HepG2 (cell line): Measurements from ENCODE around the gene KCNB1. TPM values are rescaled to one million over a fixed set of nuclear protein-coding genes. Genes with fewer than 3 reads are reported as not detected.
A peak's percentile ranks its signal among the peaks of the same experiment; 100 is the strongest.

ENCODE experiments used
- BHLHE40 ChIP-seq: IDR thresholded peaks from 2 replicates; pipeline ENCODE4 v1.6.1; 2011; ENCODE audit warnings: low read length, improper control_type of control experiment
- ESRRA ChIP-seq: sonication (generic); formaldehyde crosslinking; IDR thresholded peaks from 2 replicates; pipeline ENCODE4 v1.5.1; 2020; ENCODE audit warnings: mild to moderate bottlenecking, low read depth, missing genetic modification reagents
- FOXC1 ChIP-seq: sonication (generic); formaldehyde crosslinking; IDR thresholded peaks from 2 replicates; pipeline ENCODE4 v1.8.0; 2022; ENCODE audit warnings: mild to moderate bottlenecking, missing genetic modification reagents, borderline replicate concordance
- MTF1 ChIP-seq: sonication (generic); formaldehyde crosslinking; IDR thresholded peaks from 2 replicates; pipeline ENCODE4 v1.5.0; 2020; ENCODE audit warnings: missing genetic modification reagents
- NR3C1 ChIP-seq: sonication (generic); formaldehyde crosslinking; IDR thresholded peaks from 2 replicates; pipeline ENCODE4 v1.4.0; 2020; ENCODE audit warnings: missing genetic modification reagents
- PHF20 ChIP-seq: sonication (generic); formaldehyde crosslinking; IDR thresholded peaks from 2 replicates; pipeline ENCODE4 v1.5.0; 2020; ENCODE audit warnings: mild to moderate bottlenecking, missing genetic modification reagents
- POLR2G ChIP-seq: fragments of 200-400 bp; formaldehyde crosslinking; IDR thresholded peaks from 2 replicates; pipeline ENCODE4 v1.6.1; 2018; ENCODE audit warnings: mild to moderate bottlenecking, low read depth, low read length, moderate library complexity
- REPIN1 ChIP-seq: sonication (generic); formaldehyde crosslinking; IDR thresholded peaks from 2 replicates; pipeline ENCODE4 v1.8.0; 2022; ENCODE audit warnings: missing genetic modification reagents, low read depth, mild to moderate bottlenecking, borderline replicate concordance
- SALL1 ChIP-seq: sonication (generic); formaldehyde crosslinking; IDR thresholded peaks from 2 replicates; pipeline ENCODE4 v1.8.0; 2022; ENCODE audit warnings: mild to moderate bottlenecking, missing genetic modification reagents
- SMARCC2 ChIP-seq: fragments of 450-650 bp; IDR thresholded peaks from 2 replicates; pipeline ENCODE4 v1.6.1; 2017; ENCODE audit warnings: antibody characterized with exemption, mild to moderate bottlenecking
- THAP11 ChIP-seq: IDR thresholded peaks from 2 replicates; pipeline ENCODE4 v1.6.1; 2016; ENCODE audit warnings: missing biosample characterization, missing genetic modification reagents
- WIZ ChIP-seq: sonication (generic); formaldehyde crosslinking; IDR thresholded peaks from 2 replicates; pipeline ENCODE4 v1.5.1; 2020; ENCODE audit warnings: mild to moderate bottlenecking, missing genetic modification reagents
- ZMYM4 ChIP-seq: sonication (generic); formaldehyde crosslinking; IDR thresholded peaks from 2 replicates; pipeline ENCODE4 v1.8.1; 2023; ENCODE audit warnings: mild to moderate bottlenecking, missing genetic modification reagents
- ZNF225 ChIP-seq: sonication (generic); formaldehyde crosslinking; IDR thresholded peaks from 2 replicates; pipeline ENCODE4 v1.4.0; 2020; ENCODE audit warnings: mild to moderate bottlenecking, missing genetic modification reagents
- ZNF256 ChIP-seq: sonication (generic); formaldehyde crosslinking; conservative IDR thresholded peaks from 2 replicates; pipeline ENCODE4 v1.4.0; 2020; ENCODE audit warnings: missing genetic modification reagents
- ZNF703 ChIP-seq: sonication (generic); formaldehyde crosslinking; IDR thresholded peaks from 2 replicates; pipeline ENCODE4 v1.5.1; 2020; ENCODE audit warnings: missing genetic modification reagents, mild to moderate bottlenecking, moderate library complexity, borderline replicate concordance
- ZSCAN9 ChIP-seq: IDR thresholded peaks from 2 replicates; pipeline ENCODE4 v1.6.1; 2016; ENCODE audit warnings: borderline replicate concordance
- polyA plus RNA-seq, 8 experiments: library from polyadenylated mRNA; depleted of rRNA in 3 of 8; stranded (reverse) in 7 of 8; unstranded in 1 of 8; fragments of >200 nt; fragmentation: Illumina TruSeq in 4 of 8; extraction: Trizol in 4 of 8; gene quantifications; 2 replicates each; pipeline versions ENCODE4 v1.2.1 to v1.2.3, GENCODE V29; 2011 to 2016; ENCODE audit warnings: low read depth in 4 of 8, missing spikeins in 1 of 8, mixed read lengths in 1 of 8; ENCODE audit not compliant: insufficient read depth in 1 of 8
- total RNA-seq, 5 experiments: library from RNA; depleted of rRNA; stranded (reverse); fragments of >200 nt; fragmentation: Illumina TruSeq; extraction: Trizol; gene quantifications; 2 replicates each; pipeline ENCODE4 v1.2.3, GENCODE V29; 2016; ENCODE audit warnings: low read depth in 1 of 5
- TF ChIP-seq, protein P1 (sequence below): sonication (generic); formaldehyde crosslinking; IDR thresholded peaks from 2 replicates; pipeline ENCODE4 v1.4.0; 2020; ENCODE audit warnings: missing genetic modification reagents, borderline replicate concordance
- TF ChIP-seq, protein P2 (sequence below): sonication (generic); IDR thresholded peaks from 2 replicates; pipeline ENCODE4 v1.6.1; 2016; ENCODE audit warnings: low read depth, borderline replicate concordance
- TF ChIP-seq, protein P3 (sequence below): sonication (generic); formaldehyde crosslinking; IDR thresholded peaks from 2 replicates; pipeline ENCODE4 v1.4.0; 2020; ENCODE audit warnings: missing genetic modification reagents
- TF ChIP-seq, protein P4 (sequence below): sonication (generic); formaldehyde crosslinking; IDR thresholded peaks from 2 replicates; pipeline ENCODE4 v1.9.0; 2021; ENCODE audit warnings: missing genetic modification reagents, borderline replicate concordance

Gene KCNB1
- total and polyA plus RNA-seq, 2 of the 13 experiments (the other 11 are each of a cell fraction or from before 2014, with no cell fraction given), result 0.02 TPM; not detected in 1

DNA sequence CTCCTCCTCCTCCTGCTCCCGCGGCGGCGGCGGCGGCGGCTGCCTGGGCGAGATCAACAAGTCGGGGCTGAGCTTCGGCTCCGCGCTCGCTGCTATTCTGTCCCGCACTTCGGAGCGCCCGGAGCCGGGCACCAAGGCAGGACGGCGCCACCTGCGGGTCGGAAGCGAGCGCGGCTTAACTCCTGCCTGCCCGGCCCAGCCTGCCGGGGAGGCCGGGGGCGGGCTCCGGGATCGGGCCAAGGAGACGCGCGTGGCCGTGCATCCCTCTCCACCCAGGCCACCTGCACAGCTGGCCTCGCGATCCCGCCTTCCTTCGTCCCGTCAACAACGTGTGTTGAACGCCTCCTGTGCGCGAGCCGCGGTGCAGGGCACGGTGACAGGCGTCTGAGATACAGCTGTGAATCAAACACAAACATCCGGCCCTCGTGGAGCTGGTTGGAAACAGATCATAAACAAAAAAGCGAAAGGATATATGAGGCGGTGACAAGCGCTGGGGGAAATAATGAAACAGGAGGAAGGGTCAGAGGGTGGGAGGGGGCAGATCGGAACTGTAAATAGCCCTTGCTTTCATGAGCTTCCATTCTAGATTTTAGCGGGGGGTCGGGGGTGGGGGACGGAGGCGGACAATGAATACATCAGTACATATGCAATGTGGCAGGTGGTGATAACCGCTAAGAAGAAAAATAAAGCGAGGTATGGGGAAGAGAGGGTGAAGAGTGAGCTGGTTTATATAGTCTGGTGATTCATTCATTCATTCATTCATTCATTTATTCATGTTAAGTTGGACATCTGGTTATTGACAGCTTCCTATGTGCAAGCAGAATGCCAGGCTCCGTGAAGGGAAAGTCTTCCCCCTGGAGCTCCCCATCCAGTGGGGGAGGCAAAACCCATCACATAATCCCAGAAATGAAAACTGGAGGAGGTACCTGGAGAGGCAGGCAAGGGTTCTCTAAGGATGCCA, 2.0 kb upstream of the KCNB1 start (continued):
- no peak for TF ChIP-seq POLR2G
- peak; percentile 71; the same call in 1 of the 2 replicates for TF ChIP-seq ZSCAN9 (CRISPR knock-in tag)
- TF ChIP-seq, protein P1, sequence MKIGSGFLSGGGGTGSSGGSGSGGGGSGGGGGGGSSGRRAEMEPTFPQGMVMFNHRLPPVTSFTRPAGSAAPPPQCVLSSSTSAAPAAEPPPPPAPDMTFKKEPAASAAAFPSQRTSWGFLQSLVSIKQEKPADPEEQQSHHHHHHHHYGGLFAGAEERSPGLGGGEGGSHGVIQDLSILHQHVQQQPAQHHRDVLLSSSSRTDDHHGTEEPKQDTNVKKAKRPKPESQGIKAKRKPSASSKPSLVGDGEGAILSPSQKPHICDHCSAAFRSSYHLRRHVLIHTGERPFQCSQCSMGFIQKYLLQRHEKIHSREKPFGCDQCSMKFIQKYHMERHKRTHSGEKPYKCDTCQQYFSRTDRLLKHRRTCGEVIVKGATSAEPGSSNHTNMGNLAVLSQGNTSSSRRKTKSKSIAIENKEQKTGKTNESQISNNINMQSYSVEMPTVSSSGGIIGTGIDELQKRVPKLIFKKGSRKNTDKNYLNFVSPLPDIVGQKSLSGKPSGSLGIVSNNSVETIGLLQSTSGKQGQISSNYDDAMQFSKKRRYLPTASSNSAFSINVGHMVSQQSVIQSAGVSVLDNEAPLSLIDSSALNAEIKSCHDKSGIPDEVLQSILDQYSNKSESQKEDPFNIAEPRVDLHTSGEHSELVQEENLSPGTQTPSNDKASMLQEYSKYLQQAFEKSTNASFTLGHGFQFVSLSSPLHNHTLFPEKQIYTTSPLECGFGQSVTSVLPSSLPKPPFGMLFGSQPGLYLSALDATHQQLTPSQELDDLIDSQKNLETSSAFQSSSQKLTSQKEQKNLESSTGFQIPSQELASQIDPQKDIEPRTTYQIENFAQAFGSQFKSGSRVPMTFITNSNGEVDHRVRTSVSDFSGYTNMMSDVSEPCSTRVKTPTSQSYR (CRISPR knock-in tag), result no peak; the same call in 1 of the 2 replicates
- TF ChIP-seq, protein P2, sequence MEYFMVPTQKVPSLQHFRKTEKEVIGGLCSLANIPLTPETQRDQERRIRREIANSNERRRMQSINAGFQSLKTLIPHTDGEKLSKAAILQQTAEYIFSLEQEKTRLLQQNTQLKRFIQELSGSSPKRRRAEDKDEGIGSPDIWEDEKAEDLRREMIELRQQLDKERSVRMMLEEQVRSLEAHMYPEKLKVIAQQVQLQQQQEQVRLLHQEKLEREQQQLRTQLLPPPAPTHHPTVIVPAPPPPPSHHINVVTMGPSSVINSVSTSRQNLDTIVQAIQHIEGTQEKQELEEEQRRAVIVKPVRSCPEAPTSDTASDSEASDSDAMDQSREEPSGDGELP, result peak; percentile 77; the same call in 1 of the 2 replicates
- TF ChIP-seq ZNF256, result no peak; the same call in 1 of the 2 replicates
- peak; percentile 46; the same call in 1 of the 2 replicates for TF ChIP-seq ZMYM4
- TF ChIP-seq SALL1 (CRISPR knock-in tag), result peak; percentile 81
- no peak for TF ChIP-seq MTF1 (CRISPR knock-in tag)
- peak; percentile 92 for TF ChIP-seq WIZ (CRISPR knock-in tag)
- TF ChIP-seq, protein P3, sequence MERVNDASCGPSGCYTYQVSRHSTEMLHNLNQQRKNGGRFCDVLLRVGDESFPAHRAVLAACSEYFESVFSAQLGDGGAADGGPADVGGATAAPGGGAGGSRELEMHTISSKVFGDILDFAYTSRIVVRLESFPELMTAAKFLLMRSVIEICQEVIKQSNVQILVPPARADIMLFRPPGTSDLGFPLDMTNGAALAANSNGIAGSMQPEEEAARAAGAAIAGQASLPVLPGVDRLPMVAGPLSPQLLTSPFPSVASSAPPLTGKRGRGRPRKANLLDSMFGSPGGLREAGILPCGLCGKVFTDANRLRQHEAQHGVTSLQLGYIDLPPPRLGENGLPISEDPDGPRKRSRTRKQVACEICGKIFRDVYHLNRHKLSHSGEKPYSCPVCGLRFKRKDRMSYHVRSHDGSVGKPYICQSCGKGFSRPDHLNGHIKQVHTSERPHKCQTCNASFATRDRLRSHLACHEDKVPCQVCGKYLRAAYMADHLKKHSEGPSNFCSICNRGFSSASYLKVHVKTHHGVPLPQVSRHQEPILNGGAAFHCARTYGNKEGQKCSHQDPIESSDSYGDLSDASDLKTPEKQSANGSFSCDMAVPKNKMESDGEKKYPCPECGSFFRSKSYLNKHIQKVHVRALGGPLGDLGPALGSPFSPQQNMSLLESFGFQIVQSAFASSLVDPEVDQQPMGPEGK (CRISPR knock-in tag), result peak; percentile 76
- peak; percentile 88; the same call in 1 of the 2 replicates for TF ChIP-seq ZNF225 (CRISPR knock-in tag)
- TF ChIP-seq FOXC1, result peak; percentile 38; the same call in 1 of the 2 replicates
- TF ChIP-seq, protein P4, sequence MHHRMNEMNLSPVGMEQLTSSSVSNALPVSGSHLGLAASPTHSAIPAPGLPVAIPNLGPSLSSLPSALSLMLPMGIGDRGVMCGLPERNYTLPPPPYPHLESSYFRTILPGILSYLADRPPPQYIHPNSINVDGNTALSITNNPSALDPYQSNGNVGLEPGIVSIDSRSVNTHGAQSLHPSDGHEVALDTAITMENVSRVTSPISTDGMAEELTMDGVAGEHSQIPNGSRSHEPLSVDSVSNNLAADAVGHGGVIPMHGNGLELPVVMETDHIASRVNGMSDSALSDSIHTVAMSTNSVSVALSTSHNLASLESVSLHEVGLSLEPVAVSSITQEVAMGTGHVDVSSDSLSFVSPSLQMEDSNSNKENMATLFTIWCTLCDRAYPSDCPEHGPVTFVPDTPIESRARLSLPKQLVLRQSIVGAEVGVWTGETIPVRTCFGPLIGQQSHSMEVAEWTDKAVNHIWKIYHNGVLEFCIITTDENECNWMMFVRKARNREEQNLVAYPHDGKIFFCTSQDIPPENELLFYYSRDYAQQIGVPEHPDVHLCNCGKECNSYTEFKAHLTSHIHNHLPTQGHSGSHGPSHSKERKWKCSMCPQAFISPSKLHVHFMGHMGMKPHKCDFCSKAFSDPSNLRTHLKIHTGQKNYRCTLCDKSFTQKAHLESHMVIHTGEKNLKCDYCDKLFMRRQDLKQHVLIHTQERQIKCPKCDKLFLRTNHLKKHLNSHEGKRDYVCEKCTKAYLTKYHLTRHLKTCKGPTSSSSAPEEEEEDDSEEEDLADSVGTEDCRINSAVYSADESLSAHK (CRISPR knock-in tag), result no peak
- no peak for TF ChIP-seq SMARCC2
- peak; percentile 85 for TF ChIP-seq REPIN1 (CRISPR knock-in tag)
- TF ChIP-seq BHLHE40, result 0 out of 2 replicates have a peak, but pooled peaks have one; percentile 39
- no peak for TF ChIP-seq NR3C1
- TF ChIP-seq PHF20 (CRISPR knock-in tag), result no peak
- TF ChIP-seq ZNF703 (CRISPR knock-in tag), result no peak
- peak; percentile 73 for TF ChIP-seq THAP11
- TF ChIP-seq ESRRA, result peak; percentile 68; the same call in 1 of the 2 replicates
